Activated CD4-positive, alpha-beta T cell treated with anti-CD3 and anti-CD28 coated beads for 24 hours (primary cell): ENCODE results near the gene GSK3B.
"Not testable (repeated sequence)": the region's sequence is repeated elsewhere in the genome, so short reads cannot be mapped to it uniquely, and the experiment has no call there.

Source experiments
- DNase-seq, 2 donors: peaks; one replicate each; pipeline ENCODE4 v3.0.0-alpha.2; 2020; ENCODE audit warnings: low read depth in 2 of 2

GSK3B gene

DNA sequence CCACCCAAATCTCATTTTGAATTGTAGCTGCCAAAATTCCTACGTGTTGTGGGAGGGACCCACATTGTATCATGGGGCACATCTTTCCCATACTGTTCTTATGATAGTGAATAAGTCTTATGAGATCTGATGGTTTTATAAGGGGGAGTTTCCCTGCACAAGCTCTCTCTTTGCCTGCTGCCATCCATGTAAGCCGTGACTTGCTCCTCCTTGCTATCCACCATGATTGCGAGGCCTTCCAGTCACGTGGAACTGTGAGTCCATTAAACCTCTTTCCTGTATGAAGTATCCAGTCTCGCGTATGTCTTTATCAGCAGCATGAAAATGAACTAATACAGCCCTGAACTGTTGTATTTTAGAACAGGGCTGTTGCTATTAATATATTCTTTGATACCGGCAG is 40.6 kb downstream of the GSK3B start:
- not testable (repeated sequence) for DNase-seq

DNA sequence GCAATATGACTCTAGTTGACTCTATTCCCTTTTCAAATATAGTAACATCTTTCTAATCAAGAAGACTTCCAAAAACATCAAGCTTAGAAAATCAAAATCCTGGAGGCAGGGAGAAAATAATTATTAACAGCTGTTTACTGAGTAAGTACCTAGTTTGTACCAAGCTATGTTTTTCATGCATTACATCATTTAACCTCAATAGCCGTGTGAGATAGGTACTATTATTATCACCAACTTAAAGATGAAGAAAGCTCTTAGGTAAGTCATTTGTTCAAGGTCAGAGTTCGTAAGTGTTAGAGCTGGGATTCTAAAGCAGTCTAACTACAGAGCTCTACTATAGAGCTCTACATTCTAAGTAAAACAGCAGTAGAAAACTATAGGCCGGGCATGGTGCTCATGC is 41.6 kb downstream of the GSK3B start:
- DNase-seq = no peak

DNA sequence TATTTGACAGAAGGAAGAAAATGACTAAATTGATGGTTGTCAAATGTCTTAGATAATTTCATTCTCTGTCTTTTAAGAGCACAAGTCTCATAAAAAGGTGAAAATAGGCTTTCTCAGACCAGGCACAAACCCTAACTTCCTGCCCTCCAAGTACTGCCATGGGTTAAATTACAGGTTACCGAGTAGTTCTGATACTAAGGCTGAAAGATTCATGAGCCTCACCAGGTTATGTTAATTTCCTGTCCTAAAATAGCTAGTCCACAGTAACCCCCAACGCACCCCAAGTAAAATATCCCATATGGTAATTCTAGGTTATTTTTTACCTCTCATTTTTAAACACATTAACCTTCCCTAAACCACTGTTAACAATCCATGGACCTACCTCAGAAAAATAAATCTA is 42.0 kb downstream of the GSK3B start:
- no peak for DNase-seq

DNA sequence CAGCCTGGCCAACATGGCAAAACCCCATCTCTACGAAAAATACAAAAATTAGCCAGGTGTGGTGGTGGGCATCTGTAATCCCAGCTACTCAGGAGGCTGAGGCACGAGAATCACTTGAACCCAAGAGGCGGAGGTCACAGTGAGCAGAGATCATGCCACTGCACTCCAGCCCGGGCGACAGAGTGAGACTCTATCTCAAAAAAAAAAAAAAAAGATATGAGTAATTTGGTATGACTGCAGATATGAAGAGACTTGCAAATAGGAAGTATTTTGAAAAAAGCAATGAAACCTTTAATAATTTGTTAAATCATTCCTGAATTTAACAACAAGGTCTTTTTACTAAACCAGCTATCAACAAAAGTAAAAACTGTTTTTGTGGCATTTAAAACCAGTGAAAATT is 42.7 kb downstream of the GSK3B start:
- DNase-seq = not testable (repeated sequence)

DNA sequence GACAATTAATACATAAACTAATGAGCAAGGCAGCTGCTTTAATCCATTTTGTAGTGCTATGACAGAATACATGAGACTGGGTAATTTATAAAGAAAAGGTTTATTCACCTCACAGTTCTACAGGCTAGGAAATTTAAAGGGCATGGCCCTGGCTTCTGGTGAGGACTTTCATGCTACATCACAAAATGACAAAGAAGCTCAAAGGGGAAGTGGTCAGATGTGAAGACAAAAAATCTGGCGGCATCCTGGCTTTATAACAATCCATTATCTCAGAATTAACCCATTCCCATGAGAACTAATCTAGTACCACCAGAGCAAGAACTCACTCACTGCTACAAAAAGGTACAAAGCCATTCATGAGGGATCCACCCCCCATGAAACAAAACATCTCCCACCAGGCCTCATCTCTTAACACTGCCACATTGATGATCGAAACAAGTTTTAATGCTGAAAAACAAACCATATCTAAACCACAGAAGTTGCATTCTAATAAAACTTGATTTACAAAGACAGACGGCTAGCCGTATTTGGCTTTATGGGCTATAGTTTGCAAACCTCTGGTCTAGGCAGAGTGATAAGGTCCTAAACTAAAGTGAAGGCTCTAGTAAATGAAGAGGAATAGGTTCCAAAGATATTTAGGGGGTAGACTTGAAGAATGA is 44.2 kb downstream of the GSK3B start:
- DNase-seq = no peak

DNA sequence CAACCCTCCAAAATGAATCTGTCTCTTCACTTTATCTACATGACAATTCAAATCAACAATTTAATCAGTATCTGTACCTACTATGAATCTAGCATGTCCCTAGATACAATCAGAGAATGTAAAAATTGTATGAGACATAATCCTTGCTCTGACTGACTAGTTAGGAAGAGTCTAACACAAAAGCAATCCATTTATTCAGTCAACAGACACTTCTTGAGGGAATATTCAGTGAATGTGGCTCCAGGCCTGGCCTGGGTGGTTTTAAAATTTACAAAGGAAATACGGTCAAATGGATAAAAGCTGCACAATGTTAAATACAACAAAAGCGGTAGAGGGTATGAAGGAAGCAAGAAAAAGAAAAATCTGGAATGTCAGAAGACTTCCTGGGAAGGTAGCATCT is 45.2 kb downstream of the GSK3B start:
- no peak for DNase-seq

DNA sequence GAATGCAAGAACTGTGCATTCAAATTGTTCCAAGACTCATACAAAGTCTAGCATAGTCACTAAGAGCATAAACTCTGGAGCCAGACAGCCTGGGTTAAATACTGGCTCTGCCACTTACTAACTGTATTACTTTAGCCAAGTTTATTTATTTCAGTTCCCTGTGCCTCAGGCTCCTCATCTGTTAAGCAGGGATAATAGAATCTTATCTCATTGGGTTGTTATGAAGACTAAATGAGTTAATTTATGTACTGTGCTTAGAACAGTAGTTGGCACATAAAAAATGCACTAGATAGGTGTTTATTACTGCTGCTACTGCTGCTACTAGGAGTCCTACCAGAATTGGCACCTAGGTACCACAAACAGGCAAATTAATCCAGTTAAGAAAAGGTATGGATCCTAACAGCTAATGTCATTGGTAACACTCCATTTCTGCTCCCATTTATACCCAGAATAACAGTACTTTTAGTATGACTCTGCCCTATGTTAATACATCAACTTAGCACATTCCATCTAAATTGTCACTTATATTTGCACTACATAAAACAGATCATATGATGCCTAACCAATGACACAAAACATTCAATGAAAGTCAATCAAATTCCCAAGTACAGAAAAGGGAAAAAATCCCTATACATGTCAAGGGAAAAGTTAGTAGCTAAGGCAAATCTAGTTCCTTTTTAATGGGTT is 45.7 kb downstream of the GSK3B start:
- no peak for DNase-seq

DNA sequence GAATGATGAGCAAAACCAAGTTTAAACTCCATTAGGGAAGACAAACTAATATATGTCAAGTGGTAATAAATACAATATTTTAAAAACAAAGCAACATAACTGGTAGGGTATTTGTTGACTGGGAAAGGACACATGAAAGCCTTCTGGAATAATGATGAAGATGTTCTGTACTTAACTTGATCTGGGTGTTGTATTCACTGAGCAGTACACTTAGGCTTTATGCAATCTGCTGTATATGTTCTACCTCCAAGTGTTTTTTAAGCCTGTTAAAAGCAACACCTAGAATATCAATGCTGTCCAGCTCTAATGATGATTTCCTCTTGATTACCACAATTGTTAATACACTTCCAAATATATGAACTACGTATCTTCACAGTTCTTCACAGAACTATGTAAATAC is 46.6 kb downstream of the GSK3B start:
- DNase-seq = no peak

DNA sequence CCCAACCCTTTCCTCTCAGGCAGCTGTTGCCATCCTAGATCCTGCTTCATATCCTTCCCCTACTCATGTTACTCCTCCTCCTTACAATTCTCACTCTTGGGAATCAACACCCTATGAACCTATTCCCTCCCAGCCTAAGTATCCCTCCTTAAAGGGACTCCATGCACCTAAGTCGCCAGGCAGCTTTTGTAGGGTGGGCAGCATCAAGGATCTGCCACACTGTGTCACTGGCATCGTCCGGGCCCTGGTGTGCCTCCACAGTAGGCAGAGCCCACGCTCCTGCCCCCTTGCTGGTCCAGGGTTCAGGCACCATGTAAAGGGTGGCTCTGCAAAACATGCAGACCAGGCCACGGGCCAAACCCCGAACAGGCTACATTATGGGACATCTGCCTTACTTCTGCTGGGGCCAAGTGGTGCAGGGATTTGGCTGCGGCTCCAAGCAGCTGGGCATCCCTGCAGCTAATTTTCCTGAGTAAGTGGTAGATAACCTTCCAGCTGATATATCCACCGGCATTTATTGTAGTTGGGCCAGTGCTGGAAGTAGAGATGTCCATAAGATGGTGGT is 53.4 kb downstream of the GSK3B start:
- DNase-seq = no peak

DNA sequence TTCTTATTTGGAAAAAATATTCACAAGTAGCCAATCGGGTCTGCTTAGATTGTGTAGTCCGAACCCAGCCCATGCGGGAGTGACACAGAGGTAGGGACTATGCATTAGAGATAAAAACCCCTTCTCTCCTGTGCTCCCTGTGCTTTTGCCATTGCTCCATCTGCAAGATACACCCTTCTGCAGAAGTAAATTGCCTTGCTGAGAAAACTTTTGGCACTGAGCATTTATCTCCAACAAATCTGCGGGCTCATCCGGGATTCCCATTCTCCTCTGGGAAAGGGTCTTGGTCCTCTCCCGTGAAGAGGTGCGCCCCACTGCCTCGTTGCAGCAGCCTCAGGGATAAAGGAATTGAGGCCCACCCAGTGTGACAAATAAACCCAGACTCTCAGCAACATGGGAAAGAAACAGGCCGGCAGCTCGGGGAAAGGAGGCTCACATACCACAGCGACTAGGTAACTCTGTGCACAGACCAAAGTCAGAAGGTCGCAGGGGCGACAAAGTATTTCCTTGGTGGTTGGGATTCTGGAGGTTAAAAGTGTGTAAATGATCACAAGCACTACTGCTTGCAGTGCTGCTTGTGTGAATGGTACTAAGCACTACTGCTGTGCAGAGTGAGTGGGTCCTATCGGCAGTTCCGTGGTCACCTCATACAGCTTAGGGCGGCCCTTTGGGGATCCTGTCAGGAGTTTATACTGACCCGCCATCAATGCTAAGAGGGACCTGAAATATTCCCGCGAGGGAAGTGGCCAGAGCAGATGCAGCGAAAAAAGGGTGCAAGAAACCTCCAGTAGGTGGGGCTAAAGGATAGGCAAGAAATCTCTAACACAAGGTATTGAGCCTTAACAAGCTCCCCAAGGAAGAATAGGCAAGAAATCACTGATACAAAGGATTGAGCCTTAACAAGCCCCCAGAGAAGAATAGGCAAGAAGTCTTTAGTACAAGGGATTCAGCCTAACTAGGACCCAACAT is 54.3 kb downstream of the GSK3B start:
- no peak for DNase-seq

DNA sequence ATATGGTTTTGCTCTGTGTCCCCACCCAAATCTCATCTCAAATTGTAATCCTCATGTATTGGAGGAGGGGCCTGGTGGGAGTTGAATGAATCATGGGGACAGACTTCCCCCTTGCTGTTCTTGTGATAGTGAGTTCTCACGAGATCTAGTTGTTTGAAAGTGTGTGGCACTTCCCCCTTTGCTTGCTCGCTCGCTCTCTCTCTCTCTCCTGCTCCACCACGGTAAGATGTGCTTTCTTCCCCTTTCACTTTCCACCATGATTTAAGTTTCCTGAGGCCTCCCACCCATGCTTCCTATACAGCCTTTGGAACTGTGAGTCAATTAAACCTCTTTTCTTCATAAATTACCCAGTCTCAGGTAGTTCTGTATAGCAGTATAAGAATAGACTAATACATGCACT is 60.7 kb downstream of the GSK3B start:
- no peak for DNase-seq

DNA sequence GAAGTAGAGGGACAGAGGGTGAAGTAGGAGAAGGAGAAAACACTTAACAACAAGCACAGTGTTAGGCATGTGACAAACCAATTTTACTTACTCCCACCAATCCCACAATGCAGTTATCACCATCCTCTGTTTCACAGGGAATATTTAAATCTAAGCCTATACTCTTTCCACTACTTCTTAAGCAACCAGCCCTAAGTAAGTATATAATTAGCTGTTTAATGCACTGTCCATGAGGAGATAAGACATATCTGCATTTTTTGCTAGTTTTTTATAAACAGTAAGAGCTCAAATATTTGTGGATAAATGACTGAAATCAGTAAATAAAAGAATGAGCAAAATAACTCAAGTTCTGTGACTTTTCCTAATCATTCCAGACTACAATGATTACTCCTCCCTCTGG is 62.7 kb downstream of the GSK3B start:
- no peak for DNase-seq

DNA sequence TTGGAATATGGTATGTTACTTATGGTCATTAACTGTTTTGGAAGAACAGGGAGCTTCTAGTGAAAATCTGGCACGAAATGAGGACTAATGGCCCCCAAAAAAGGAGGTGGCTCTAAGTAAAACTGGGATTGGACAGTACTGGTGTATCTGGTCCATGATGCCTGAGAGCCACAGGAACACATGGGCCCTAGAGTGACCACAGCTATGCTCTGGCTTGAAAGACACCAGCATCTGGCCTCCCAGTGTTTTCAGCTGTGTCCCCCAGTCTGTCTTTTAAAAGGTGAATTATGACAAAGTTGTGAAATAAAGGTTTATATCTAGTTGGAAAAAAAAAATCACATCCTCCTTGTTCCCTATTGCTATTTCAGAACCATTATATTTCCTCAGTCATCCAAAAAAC is 64.5 kb downstream of the GSK3B start:
- no peak for DNase-seq

DNA sequence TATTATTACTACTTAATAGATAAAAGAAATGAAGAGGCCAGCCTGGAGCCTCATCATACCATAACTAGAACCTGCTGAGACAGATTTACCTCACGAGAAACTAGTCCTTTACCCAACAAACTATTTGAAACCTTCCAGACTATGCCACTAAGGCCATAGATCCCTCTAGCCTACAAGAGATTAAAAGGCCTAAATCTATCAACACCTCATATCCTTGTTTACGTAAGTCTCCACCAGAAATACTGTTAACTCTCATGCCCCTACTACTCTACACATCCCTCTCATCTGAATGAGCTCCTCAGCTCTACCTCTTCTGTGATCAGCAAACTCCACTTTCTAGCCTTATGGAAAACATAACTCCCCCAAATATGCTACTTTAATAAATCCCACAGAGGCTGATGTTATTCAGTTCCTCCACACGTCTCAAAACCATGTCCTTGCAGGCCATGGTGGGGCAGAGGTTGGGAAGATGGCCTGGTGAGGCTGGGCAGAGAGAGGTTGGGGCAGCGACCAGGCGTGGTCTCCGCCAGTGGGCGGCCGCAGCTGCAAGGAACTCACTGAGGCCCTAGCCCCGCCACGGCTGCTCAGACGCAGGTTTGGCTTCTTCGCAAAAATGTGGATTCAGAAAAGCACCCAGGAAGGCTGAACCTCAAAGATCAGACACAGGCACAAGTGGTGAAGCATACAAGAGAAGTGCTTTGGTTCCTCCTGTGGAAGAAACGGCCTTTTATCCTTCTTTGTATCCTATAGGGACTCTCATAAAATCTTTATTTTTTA is 65.8 kb downstream of the GSK3B start:
- no peak for DNase-seq

DNA sequence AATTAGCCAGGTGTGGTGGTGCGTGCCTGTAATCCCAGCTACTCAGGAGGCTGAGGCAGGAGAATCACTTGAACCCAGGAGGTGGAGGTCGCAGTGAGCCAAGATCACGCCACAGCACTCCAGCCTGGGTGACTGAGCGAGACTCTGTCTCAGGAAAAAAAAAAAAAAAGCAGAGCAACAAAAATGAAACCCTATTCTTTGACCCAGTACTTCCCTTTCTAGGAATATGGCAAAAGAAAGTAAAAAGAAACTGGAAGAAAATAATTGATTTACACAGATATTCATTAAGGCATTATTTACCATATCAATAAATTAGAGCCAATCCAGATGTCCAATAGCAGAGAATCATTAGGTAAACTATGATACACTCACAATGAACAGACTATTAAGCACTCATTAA is 67.0 kb downstream of the GSK3B start:
- no peak for DNase-seq

DNA sequence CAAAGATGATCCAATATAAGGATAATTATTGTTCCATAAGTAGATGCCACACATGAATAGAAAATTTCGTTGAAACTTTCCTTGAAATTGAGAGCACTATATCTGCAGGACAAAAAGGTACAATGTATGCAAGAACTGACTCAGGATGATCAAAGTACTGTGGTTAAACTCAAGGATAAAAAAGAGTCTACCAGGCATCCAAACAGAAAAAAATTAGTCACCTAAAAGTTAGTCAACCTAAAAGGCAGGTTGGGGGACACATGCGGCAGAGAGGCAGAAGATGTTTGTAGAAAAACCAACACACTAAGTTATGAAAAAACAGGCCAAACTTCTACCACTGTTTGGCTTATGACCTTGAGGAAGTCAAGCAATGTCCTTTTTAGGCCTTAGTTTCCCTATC is 68.7 kb downstream of the GSK3B start:
- DNase-seq = no peak

DNA sequence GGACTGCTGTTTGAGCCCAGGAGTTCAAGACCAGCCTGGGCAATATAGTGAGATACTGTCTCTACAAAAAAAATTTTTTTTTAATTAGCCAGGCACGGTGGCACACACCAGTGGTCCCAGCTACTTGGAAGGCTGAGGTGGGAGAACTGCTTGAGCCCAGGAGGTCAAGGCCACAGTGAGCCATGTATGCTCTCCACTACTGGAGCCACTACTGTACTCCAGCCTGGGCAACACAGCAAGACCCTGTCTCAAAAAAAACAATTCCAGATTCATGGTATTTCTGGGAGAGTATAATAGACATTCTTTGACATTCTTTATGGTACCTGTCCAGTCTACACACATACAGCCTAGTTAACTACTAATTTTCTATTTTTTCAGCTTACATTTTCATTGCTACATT is 70.1 kb downstream of the GSK3B start:
- DNase-seq = no peak

DNA sequence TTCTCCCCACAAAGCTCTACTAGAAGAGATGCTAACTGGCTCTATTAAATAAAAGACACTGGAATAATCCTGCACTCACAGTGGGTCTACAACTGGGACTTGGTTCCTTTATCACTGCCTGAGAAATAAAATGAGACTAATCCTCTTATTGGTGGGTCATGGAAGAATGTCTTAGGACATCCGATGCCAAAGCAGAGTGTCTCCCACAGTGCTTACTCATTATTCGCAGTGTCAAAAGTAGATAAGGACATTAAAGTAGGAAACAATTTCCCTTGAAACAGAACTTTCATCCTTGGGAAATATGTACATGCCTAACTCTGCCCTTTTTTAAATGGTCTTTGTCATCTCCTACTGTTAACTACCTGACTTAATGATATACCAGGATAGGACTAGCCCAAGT is 71.5 kb downstream of the GSK3B start:
- DNase-seq = no peak

DNA sequence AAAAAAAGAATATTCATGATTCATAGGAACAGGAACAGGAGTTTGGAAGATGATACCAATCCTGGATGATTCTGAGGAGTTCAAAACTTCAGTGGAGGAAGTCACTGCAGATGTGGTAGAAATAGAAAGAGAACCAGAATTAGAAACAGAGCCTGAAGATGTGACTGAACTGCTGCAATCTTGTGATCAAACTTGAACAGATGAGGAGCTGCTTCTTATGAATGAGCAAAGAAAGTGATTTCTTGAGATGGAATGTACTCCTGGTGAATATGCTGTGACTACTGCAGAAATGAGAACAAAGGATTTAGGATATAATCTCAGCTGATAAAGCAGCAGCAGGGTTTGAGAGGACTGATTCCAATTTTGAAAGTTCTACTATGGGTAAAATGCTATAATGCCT is 72.7 kb downstream of the GSK3B start:
- no peak for DNase-seq

DNA sequence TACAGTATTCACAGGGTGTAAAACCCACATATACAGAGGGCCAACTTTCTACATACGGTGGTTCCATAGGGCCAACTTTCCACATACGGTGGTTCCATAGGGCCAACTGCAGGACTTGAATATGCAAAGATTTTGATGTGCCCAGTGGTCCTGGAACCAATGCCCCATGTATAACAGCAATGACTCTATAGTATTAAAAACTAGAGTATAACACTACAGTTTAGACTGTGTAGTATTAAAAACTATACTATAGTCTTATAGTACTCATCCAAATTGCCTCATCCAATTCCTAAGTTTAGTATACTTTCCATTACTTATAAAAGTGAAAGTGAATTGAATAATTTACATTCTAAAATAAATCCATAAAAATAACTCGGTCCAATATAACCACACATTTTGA is 75.9 kb downstream of the GSK3B start:
- no peak for DNase-seq

DNA sequence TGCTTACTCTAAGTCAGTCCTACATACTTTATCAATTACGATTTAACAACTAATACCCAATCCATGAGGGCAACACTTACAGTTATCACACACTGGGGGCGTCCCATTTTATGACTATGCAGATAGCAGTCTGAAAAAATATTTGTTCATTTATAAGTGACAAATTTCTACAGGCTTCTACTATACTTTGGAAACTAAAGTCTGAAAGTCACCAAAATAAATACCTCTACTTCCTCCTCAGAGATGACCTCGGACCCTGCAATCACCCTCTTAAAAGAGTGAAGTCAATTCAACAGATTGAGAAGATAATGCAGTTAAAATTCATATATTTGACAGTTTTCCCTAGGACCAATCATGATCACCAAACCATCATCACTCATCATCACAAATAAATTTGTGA is 76.6 kb downstream of the GSK3B start:
- DNase-seq = no peak

DNA sequence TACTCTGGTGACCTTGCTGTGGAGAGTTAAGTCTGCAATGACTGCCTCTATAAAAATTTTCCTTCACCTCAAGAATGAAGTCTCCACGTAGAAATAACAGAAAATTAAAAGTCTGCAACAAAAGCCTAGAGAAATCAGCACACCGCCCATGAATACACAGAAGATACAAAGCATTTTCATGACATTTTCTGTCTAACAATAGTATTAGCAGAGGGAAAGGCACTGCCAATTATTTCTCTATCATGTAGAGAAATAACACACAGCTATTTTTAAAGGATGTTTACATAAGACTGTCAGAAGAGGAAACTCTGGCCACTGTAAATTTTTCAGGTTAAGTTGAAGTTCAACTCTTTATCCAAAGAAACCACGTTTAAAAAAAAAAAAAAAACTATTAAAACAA is 80.8 kb downstream of the GSK3B start:
- DNase-seq = no peak
